NCI-H345 treated with DMSO at 0.1 percent for 48 hours (cell line): ENCODE data around the gene TPPP3.
A peak's percentile ranks its signal among the peaks of the same experiment; 100 is the strongest.
"Not testable (repeated sequence)": the region's sequence is repeated elsewhere in the genome, so short reads cannot be mapped to it uniquely, and the experiment has no call there.

Source experiments
- DNase-seq: peaks from one replicate; lab custom pipeline; 2025; ENCODE audit not compliant: unreplicated experiment; lab: John Stamatoyannopoulos, UW

The TPPP3 gene

DNA sequence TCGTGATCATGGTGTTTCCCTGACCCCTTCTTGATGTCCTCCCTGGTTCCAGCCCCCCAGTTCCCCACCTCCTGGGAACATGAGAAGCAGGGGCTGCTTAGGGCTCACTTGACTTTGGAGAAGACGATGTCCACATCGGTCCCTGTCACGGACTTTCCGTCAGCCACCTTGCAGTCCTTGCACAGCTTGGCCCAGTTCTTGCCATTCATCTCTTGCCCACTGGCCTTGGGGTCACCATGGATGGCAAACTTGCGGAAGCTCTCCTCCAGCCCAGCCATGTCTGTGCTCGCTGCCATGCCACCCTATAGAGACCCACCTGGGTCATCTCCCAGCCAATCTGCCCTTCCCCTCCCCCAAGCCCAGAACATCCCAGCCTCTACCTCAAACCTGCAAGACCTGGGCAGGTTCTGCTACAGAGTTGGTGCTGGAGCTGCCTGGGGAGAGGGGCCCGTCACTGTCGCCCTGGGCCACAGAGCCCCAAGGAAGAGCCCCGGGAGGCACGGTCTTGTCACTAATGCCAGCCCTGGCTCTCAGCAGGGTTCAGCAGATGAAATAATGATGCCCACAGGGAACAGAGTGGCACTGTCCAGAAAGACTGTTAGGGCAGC, 2.4 kb downstream of the TPPP3 start:
- DNase-seq = no peak

DNA sequence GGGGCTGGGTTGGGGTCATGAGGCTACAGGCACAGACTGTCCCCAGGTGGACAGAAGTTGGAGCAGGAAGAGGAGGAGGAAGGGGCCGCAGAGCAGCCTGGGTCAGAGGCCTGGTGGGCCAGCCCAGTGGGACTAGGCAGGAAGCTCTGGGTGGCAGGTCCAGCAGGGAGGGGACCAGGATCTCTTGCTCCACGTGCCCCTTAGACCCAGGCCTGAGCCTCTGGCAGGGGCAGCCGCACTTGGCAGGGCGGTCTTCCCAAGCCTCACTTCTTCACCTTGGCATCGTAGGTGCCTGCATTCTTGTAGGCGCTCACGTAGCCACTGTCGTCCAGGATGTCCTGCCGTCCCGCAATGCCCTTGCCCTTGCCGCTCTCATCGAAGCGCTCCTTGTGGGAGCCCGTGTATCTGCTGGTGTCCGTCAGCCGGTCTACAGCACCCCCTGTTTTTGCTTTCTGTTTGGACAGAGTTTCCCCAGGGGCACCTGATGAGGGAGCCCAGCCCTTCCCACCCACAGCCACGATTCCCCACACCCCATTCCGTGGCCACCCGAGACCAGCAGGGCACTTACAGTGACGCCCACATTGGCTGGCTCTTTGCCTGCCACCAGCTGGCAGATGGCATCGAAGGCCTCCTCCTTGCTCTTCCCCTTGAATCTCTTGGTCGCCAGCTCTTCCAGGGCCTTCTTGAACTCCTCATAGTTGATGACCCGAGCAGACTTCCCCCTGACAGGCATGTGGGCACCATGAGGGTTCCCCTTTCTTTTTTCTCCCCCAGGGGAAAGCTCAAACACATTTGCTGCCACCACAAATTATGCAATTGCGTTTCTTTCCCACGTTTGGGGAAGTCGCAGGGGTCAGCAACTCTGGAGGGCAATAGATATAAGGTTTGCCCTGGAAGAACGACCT, 3.1 kb downstream of the TPPP3 start:
- no peak for DNase-seq

DNA sequence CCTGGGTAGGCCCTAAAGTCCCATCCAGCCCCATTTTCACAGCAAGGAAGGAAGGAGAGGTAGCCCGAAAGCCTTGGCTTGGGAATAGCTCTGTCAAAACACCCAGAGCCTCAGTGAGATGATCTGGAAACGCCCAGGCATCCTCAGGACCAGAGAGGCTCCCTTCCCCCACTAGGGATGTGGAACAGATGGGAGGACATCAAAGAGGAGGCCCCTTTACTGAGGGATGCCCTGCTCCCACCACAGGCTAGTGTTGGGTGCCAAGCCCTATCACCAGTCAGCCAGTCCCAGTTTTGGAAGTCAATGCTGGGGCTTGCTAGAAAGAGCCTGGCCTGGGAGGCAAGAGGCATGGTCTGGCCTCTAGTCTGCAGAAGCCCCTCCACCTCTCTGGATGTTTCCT, 4.7 kb downstream of the TPPP3 start:
- no peak for DNase-seq

DNA sequence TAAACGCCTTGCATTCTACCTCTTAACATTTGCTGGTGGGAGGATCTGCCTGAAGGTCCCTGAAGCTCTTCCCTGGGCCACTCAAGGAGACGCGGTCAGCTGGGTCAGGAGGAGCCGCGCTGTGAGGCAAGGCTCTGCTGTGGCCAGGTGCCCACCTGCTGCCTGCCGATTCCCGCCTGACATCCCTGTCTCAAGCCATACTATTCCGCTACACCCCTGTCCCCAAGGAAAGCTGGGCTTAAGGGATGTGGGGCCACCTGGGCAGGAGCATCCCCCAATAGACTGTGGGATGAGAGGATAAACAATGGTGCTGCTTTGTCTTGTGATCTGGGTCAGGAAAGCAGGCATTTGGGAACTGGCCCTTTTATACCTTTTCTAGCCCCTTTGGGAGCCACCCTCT, 5.1 kb downstream of the TPPP3 start:
- DNase-seq = no peak

DNA sequence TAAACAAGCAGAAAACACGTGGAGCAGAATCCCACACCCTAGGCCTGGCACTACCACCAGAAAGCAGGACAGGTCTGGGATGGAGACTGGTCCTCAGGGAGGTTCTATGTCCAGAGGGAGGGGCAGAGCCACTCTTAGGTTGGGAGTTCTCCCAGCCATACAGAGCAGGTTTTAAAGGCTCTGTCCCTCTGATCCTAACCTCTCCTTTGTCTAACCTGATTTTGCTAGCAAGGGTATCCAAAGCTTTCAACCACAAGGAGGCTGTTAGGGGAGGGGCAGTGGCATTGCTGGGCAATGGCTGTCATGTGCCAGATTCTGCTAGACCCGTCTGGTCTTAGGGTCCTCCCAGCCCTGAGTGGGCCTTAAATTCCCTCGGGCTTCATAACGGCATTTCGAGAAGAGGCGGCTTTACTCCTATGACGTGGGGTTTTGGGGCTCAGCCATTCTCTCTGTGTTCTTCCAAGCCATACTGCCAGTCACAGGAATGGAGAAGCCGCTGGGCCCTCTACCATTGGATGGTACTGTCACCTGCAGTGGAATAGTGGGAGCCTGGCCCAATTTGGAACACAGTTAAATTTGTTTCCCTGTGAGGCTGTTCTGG, 5.7 kb downstream of the TPPP3 start:
- no peak for DNase-seq

DNA sequence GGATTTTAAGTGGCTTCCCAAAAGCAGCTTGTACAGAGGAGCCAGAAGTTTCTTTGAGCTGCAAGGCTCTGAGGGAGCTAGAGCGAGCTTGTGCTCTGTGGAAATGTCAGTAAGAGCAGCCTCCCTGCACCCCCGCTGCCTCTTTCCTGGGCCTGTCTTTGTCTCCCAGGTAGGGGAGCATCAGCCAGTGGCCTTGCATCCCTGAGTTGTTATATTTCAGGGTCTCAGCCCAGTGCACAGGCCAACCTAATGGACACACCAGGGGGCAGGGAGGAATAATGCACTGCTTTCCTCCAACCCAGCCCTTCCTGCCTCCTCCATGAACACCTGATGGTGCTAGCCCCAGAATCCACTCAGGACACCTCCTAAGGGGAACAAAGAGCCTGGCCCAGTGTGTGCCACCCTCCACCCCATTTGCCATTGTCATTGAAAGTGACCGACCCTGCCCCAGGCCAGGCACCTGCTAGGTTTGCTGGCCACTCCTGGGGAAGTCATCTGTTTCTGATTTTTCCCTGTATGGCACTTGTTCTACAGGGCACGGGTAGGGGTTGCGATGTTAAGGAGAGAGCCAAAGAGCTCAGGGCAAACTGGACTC, 6.3 kb downstream of the TPPP3 start:
- DNase-seq = no peak

DNA sequence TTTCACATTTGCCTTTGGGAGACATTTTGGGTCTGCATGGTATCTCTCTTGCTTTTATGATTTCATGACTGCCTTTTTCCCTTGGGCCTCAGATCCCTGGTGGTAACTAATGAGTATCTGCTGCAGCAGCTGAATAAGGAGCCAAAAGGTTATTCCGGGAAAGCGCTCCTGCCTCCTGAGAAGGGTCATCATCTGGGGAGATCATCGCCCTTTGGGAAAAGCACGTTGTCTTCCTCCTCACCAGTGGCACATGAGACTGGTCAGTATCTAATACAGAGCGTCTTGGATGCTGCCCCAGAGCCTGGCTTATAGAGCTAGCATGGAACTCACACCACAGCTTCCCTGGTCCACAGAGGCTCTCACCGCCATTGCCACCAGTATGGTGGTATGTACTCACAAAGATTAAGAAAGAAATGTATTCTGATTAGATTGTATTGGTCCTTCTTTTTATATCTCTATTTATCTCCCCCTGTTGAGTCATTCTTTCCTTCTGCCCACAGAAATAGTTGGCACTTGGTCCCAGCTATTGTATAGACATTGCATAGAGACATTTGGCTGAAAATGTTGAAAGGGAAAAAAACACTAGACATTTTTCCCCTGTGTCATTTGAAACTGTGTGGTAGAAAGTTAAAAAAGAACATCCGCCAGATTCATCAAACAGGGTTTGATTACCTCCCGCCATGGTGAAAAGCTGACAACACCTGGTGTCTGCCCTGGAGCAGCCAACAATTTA, 8.4 kb downstream of the TPPP3 start:
- DNase-seq = no peak

DNA sequence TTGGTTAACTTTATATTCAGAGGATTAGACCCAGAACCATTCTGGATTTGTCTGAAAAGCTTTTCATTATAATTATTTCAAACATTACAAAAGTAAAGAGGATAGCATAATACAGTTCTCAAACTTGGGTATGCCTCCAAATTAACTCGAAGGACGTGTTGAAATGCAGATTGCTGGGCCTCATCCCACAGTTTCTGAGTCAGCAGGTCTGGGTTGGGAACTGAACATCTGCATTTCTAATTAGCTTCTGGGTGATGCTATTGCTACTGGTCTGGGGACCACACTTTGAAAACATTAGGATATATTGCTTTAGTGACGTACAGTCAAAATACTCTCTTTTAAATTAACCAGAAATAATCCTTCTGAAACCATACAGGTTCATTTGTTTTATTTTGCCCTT, 10.0 kb downstream of the TPPP3 start:
- DNase-seq = no peak

DNA sequence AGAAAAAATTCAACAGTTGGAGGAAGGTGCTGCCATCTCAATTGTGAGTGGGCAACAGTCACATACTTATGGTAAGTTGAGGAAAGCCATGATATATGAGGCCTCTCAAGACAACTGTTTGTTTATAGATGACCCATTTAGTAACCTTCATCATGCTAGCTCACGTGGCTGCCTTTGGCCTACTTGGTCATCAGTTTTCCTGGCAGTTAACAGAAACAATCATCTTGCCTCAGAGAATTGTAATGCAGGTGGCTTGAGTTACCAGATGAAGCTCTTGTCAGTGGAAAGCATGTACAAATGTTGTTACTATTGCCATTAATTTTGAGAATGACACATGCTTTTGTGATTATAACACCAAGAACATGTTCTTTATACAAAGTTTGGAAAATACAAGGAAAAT, 14.7 kb downstream of the TPPP3 start:
- no peak for DNase-seq

DNA sequence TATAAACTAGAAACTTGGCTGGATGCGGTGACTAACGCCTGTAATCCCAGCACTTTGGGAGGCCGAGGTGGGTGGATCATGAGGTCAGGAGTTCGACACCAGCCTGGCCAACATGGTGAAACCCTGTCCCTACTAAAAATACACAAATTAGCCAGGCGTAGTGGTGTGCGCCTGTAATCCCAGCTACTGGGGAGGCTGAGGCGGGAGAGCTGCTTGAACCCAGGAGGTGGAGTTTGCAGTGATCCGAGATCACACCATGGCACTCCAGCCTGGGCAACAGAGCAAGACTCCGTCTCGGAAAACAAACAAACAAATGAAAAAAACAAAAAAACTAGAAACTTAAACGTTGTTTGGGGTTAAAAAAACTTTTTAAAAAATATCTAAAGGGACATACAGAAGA, 17.3 kb downstream of the TPPP3 start:
- not testable (repeated sequence) for DNase-seq

DNA sequence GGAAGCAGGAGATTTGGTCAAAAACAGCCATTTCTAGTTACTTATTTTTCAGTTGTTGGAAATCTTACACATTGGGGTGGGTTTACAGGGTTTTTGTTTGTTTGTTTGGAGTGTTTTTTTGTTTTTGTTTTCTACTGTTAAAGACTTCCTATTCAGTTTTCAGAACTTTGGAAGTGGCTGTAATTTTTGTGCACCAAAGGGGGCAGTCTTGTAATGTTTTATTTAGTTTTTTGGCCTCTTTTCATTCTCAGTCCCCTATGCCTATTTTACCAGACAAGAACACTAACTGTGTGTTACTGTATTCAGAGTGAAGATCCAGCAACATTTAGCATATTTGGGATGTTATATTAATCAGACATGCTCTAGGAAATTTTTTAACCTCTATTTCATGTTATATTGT, 20.6 kb downstream of the TPPP3 start:
- DNase-seq = no peak

DNA sequence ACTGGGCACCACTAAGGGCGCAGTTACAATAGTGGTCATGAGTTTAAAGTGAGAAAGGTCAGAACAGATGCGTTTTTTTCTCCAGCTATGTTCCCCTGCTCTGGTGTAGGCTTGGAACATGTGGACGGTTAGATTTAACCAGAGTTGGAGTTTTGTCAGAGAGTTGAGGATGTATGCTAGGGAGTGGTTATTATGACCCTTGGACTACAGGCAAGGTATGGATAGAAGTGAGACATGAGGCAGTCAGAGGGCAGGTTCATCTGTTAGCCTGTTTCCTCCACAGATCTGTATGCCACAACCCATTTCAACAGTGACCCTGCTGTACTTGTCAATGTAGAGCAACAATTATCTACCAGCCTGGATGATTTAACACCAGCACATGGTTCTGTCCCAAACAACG, 22.6 kb downstream of the TPPP3 start:
- DNase-seq = no peak

DNA sequence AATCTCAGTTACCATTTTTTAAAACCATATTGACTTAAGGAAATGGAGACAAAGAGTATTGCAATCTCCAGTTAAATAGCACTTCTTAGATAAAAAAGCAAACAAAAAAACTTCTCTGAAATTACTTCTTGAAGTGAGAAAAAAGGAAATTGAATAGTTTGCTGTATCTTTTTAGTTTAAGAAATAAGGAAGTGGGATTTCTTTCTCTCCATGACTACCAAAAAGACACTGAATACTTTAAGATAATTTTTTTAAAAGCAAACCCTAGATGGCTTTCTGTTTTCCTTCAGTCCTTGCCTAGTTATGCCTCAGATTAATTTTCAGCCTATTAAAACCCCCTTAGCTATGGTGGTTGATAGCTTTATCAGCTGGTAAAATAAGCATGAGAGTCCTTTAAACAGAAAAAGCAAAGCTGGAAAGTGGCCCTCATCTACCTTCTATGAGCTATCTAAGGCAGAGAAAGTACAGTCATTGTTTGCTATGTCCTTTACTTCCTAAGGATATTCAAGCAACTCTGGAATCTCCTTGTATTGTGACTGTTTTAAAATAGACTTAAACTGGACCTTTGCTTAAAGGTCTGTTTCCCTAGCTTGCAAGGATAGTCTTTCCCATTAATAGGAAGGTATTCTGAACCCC, 28.6 kb downstream of the TPPP3 start:
- DNase-seq = no peak

DNA sequence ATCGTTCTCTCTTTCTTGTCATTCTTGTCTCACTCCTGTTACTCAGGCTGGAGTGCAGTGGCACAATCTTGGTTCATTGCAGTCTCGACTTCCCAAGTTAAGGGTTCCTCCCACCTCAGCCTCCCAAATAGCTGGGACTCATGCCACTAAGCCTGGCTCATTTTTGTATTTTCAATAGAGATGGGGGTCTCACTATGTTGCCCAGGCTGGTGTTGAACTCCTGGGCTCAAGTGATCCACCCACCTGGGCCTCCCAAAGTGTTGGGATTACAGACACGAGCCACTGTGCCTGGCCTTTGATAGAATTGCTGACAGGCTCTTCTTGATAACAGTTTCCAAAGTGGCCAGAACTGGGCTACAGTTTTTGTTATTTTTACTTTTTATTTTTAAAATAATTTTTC, 32.3 kb downstream of the TPPP3 start:
- DNase-seq = no peak

DNA sequence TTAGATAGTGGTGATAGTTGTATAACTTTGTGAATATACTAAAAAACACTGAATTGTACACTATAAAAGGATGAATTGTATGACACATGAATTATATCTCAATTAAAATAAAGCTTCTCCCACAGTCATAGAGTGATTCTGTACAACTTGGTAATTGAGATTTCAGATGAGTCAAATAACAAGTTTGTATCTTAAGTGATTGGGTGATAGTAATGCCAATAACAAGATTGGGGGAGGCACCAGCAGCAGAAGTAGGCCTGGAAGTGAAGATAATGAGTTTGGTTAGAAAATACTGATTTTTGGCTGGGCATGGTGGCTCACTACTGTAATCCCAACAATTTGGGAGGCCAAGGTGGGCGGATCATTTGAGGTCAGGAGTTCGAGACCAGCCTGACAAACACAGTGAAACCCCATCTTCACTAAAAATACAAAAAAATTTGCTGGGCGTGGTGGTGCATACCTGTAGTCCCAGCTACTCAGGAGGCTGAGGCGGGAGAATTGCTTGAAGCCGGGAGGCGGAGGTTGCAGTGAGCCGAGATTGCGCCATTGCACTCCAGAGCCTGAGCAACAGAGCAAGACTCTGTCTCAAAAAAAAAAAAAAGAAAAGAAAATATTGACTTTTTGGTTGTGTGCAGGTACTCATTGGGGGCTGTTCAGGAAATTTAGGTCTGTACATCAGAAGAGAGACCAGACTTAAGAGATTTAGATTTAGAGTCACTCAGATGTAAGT, 33.6 kb downstream of the TPPP3 start:
- DNase-seq = not testable (repeated sequence)

DNA sequence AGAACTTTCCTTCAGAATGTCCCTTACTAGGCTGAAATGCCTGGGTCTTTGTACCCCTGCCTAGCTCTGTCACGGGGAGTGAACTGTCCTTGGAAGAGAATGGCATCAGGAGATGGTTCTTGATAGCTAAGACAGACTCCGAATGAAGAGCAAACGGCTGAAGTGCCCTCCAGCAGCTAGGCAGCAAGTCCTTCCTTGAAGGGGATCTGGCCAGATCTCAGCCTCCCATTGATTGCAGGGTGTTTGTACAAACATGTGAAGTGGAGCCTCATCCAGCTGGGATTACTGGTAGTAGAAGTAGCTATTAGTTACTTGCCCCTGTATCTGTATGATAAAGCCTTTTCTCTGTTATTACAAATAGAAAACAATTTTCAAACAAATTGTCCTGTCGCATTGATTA, 35.7 kb downstream of the TPPP3 start:
- peak; percentile 12 for DNase-seq

DNA sequence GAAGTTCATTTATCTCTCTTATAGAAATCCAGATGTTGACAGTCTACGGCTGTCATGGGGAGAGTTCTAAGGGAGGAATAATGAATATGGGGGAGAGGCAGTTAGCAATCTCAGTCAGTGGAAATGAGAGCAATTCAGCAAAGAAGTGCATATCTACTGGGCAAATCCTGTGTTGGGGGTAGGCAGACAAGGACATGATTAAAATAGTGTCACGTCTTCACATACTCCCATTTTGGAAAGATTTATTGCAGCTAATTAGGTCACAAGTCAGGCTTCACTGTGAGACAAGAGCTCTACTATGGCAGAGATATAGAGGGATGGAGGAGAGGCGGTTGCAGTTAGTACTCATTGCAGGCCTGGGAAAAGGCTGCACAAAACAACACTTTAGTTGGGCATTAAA, 36.9 kb downstream of the TPPP3 start:
- no peak for DNase-seq

DNA sequence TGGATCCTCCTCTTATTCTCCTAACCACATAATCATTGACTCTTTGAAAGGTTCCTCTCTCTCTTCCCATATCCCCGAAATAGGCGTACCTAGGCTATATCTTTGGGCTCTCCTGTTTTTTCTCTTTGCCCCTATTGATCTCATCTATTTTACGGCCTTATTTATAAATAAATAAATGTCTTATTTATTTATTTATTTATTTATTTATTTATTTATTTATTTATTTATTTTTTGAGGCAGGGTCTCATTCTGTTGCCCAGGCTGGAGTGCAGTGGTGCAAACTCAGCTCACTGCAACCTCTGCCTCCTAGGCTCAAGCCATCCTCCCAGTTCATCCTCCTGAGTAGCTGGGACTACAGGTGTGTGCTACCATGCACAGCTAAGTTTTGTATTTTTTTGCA, 40.8 kb downstream of the TPPP3 start:
- DNase-seq = not testable (repeated sequence)

DNA sequence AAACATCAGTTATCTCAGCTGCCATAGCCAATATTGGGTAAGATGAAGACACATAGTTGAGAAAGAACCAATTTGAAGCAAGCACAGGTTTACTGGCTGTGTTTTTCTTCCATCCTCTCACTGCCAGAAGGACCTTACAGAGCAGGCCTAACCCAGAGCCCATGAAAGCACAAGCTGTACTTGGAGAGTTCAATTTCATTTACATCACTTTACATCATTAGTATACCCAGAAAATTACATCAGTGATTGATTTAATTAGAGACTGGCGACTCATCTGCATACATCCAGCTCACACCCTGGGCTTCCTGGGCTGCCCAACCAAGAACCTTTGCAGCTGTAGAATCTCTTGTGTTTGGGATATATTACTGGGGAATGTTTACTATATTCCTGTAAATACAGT, 43.0 kb downstream of the TPPP3 start:
- DNase-seq = no peak

DNA sequence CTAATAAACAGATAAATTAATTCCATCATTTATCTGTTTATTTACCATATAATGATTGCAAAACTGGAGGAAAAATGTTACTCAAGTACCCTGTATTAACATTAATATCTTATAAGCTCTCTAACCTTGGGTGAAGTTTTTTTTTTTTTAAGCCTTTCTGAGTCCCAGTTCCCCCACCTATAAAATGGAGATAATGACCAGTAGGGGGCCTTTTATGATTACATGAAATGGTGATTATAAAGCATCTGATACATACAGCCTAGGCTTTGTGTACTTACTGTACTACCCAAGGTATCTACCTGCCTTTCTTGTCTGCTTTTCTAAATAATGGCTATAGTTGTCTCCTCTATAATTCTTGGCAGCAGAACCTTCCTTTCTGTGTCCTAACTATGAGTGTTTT, 44.1 kb downstream of the TPPP3 start:
- no peak for DNase-seq
